ENCODE data around the gene FAM90A26.
"Not testable (repeated sequence)": the region's sequence is repeated elsewhere in the genome, so short reads cannot be mapped to it uniquely, and the experiment has no call there.

GRCh38 chr4:9224596-9224995, 54.4 kb downstream of the FAM90A26 start, which contains the start of gene USP17L13:
- not testable (repeated sequence) for TF ChIP-seq CTCF, POLR2A (IDR thresholded peaks at IDR 0.05)
